Testis (tissue), 2 donors: ENCODE measurements around the gene TBX2.

Experiments used
- POLR2A ChIP-seq: fragments of 450-650 bp; IDR thresholded peaks from one replicate; pipeline ENCODE4 v1.6.1; 2017; ENCODE audit warnings: antibody characterized with exemption, mild to moderate bottlenecking, moderate library complexity
- TF ChIP-seq, protein P1 (sequence below), 3 experiments: fragments of 450-650 bp in 2 of 3; fragments of 200-600 bp in 1 of 3; sonication (generic) in 1 of 3; IDR thresholded peaks; one replicate each; pipeline ENCODE4 v1.5.1; 2016 to 2019; ENCODE audit warnings: antibody characterized with exemption in 3 of 3, mild to moderate bottlenecking in 2 of 3, moderate library complexity in 1 of 3

DNA sequence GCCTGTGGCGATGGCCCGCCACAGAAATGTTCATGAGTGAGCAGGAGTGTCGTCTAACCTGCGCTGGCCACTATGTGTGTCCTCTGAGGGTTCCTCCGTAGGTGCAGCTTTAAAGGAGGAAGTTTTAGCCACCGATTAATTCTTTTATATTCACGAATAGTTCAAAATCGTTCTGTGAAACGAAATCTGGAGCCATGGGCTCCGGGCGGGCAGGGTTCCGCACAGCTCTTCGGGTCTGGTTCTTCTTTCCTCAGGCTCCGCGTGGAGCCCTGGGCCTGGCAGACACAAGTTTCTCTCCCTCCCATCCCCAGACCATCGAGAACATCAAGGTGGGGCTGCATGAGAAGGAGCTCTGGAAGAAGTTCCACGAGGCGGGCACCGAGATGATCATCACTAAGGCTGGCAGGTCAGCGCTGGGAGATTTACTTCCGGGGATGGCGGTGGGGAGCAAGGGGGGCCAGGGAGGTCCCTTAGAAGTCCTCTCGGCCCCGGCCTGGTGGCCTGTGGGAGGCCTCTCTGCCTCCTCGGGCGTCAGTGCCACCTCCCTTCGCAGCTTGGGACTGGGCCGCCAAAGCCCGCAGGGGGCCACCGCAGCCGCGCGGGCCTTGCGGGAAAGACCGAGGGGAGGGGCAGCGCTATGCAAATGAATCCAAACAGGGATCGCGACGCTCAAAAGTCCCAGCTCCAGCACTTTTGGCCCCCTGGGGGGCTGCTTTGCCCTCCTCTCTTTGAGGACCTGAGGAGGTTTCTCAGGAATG is 57.8 kb downstream of the TBX2 start:
- TF ChIP-seq, protein P1, sequence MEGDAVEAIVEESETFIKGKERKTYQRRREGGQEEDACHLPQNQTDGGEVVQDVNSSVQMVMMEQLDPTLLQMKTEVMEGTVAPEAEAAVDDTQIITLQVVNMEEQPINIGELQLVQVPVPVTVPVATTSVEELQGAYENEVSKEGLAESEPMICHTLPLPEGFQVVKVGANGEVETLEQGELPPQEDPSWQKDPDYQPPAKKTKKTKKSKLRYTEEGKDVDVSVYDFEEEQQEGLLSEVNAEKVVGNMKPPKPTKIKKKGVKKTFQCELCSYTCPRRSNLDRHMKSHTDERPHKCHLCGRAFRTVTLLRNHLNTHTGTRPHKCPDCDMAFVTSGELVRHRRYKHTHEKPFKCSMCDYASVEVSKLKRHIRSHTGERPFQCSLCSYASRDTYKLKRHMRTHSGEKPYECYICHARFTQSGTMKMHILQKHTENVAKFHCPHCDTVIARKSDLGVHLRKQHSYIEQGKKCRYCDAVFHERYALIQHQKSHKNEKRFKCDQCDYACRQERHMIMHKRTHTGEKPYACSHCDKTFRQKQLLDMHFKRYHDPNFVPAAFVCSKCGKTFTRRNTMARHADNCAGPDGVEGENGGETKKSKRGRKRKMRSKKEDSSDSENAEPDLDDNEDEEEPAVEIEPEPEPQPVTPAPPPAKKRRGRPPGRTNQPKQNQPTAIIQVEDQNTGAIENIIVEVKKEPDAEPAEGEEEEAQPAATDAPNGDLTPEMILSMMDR (IDR thresholded peaks at IDR 0.05) = no peak
- TF ChIP-seq POLR2A = no peak
